CD4-positive, alpha-beta memory T cell (primary cell): ENCODE measurements around the gene PRDX3. TPM values are rescaled to one million over a fixed set of nuclear protein-coding genes. Genes with fewer than 3 reads are reported as not detected.
A peak's percentile ranks its signal among the peaks of the same experiment; 100 is the strongest.

Experiments
- CTCF ChIA-PET: fragments of 350-600 bp; sonication (Branson Sonifier 250); formaldehyde crosslinking; loops from one replicate; lab custom pipeline; 2021; ENCODE audit warnings: inconsistent platforms; ENCODE audit not compliant: partially characterized antibody; lab: Charles Lee
- POLR2A ChIA-PET: fragments of 350-600 bp; sonication (Branson Sonifier 250); formaldehyde crosslinking; loops from one replicate; lab custom pipeline; 2021; ENCODE audit not compliant: partially characterized antibody; lab: Charles Lee
- DNase-seq, 5 donors: peaks; one replicate each; pipeline versions ENCODE4 v3.0.0 to v3.0.0-alpha.2; 2020 to 2022; ENCODE audit warnings: mixed read lengths in 1 of 5
- H3K27ac ChIP-seq: one replicate; pipeline ENCODE4 v1.7.0; 2013; ENCODE audit warnings: low read depth, low read length
- H3K27me3 ChIP-seq: 2 replicates; pipeline ENCODE4 v1.7.0; 2013; ENCODE audit warnings: mild to moderate bottlenecking, low read length, moderate library complexity; ENCODE audit not compliant: insufficient read depth
- H3K36me3 ChIP-seq: 2 replicates; pipeline ENCODE4 v1.7.0; 2013; ENCODE audit warnings: mild to moderate bottlenecking, low read length, moderate library complexity; ENCODE audit not compliant: insufficient read depth
- H3K4me1 ChIP-seq: 2 replicates; pipeline ENCODE4 v1.7.0; 2013; ENCODE audit warnings: mild to moderate bottlenecking, low read length, moderate library complexity; ENCODE audit not compliant: insufficient read depth
- H3K4me3 ChIP-seq, 2 donors: one replicate each; pipeline ENCODE4 v1.7.0; 2013; ENCODE audit warnings: low read length in 2 of 2, mild to moderate bottlenecking in 1 of 2
- H3K9me3 ChIP-seq, 2 donors: one replicate each; pipeline ENCODE4 v1.7.0; 2013; ENCODE audit warnings: low read length in 2 of 2, control low read depth in 1 of 2; ENCODE audit not compliant: control insufficient read depth in 1 of 2
- H3K27ac Mint-ChIP-seq, 7 donors: one replicate each; pipeline ENCODE4 v1.8.0; 2020 to 2021; ENCODE audit warnings: mixed read lengths in 7 of 7, mild to moderate bottlenecking in 6 of 7, inconsistent platforms in 3 of 7, moderate library complexity in 3 of 7
- H3K27me3 Mint-ChIP-seq, 2 donors: one replicate each; pipeline ENCODE4 v1.8.0; 2020 to 2021; ENCODE audit warnings: mixed read lengths in 2 of 2
- H3K36me3 Mint-ChIP-seq, 2 donors: one replicate each; pipeline ENCODE4 v1.8.0; 2020 to 2021; ENCODE audit warnings: mixed read lengths in 2 of 2, inconsistent platforms in 1 of 2, mild to moderate bottlenecking in 1 of 2
- H3K4me1 Mint-ChIP-seq, 4 donors: one replicate each; pipeline ENCODE4 v1.8.0; 2020 to 2021; ENCODE audit warnings: mixed read lengths in 4 of 4, mild to moderate bottlenecking in 1 of 4
- H3K4me3 Mint-ChIP-seq, 8 donors: one replicate each; pipeline ENCODE4 v1.8.0; 2020 to 2021; ENCODE audit warnings: mixed read lengths in 8 of 8, mild to moderate bottlenecking in 7 of 8, moderate library complexity in 6 of 8, inconsistent platforms in 3 of 8
- H3K9me3 Mint-ChIP-seq, 8 donors: one replicate each; pipeline ENCODE4 v1.8.0; 2020 to 2021; ENCODE audit warnings: mixed read lengths in 8 of 8, mild to moderate bottlenecking in 5 of 8, inconsistent platforms in 3 of 8, moderate library complexity in 1 of 8
- intact Hi-C: fragments of 100-400 bp; cut with micrococcal nuclease; formaldehyde crosslinking; loops from one replicate; pipeline ENCODE4 v1.15.1; 2023
- polyA plus RNA-seq, 2 donors: library from polyadenylated mRNA; unstranded; fragments of 300-500 nt; fragmentation: Illumina TruSeq; gene quantifications; one replicate each; pipeline ENCODE4 v1.2.3, GENCODE V29; 2021
- total RNA-seq, 2 experiments: library from RNA; stranded (reverse); gene quantifications; one replicate each; pipeline ENCODE4 v1.2.3, GENCODE V29; 2021

PRDX3 gene
- total RNA-seq (10 to 100 TPM; 34.3 to 38.2 TPM), polyA plus RNA-seq (100 to 1,000 TPM; 125 to 127 TPM)

DNA sequence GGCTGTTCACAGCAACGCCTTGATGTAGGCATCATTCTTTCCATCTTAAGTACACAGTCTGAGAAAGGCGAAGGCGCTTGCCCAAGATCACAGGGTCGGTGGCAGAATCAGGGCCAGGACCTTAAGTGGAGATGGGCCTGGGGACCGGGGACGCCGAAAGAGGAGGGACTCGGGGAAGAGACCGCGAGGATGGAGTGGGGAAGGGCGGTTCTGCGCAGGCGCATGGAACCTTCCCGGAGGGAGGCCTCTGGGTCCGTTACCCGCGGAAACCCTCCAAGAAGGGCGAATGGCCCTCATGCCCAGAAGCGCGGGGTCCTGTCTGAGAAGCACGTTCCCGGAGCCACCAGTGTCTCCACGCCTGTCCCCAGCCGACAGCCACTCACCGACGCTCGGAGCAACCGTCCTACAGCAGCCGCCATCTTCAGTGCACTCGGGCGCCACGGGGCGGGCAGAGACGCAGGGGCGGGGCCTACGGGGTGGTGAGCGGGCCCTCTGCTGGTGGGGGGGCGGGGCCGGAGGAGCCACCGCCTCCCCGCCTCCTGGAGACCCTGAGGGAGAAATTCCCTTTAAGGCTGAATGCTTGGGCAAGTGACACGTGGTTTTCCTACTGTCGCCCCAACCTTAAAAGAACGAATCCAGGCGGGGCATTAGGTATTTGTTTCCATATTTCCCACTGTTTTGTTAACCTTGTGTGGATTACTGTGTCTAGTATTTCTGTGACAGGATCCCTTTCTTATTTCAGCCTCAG, at the start of gene PRDX3:
PRDX3 (minus strand) TSS at position 441 of the 748 bp plus-strand sequence; CDS start at position 419, 22 bp downstream.
- peaks cover 44% of the 10 kb centered on the region for H3K4me1 ChIP-seq
- Mint-ChIP-seq H3K27me3 (no peaks in the 10 kb centered on the region), H3K9me3 (no peaks in the 10 kb centered on the region), H3K4me1 (peaks cover 16 to 51% (median 34%) of the 10 kb centered on the region in 4 donors), H3K36me3 (peaks cover 5 to 33% of the 10 kb centered on the region in 2 donors), H3K4me3 (peak within 1 kb of the TSS; percentile 89 to 99 (median 96)), H3K27ac (peak within 1 kb of the TSS; percentile 85 to 98 (median 96))
- ChIA-PET POLR2A (interaction anchor here (1.0 to 1.5 kb wide), 6 partner anchors 12 to 98 kb away, joined by 3 to 8 read pairs (median 4); partner anchors contain the start of genes DENND10, EIF3A, GRK5 and SFXN4), CTCF (interaction anchor here (0.9 to 2.8 kb wide), 4 partner anchors 14 to 423 kb away, joined by 3 to 11 read pairs (median 6); partner anchors contain the start of gene GRK5)
- peak within 1 kb of the TSS; percentile 96 to 100 for H3K4me3 ChIP-seq
- H3K27me3 ChIP-seq, result no peaks in the 10 kb centered on the region
- H3K27ac ChIP-seq, result peak within 1 kb of the TSS; percentile 81
- peak; percentile 89 to 92 (median 89) for DNase-seq
- peaks cover 8% of the 10 kb centered on the region for H3K36me3 ChIP-seq
- H3K9me3 ChIP-seq, result no peaks in the 10 kb centered on the region
- intact Hi-C loops, result loop anchor here (1.0 to 5.0 kb wide), 7 partner anchors 13 to 546 kb away; partner anchors contain the start of genes EIF3A, GRK5 and SFXN4

DNA sequence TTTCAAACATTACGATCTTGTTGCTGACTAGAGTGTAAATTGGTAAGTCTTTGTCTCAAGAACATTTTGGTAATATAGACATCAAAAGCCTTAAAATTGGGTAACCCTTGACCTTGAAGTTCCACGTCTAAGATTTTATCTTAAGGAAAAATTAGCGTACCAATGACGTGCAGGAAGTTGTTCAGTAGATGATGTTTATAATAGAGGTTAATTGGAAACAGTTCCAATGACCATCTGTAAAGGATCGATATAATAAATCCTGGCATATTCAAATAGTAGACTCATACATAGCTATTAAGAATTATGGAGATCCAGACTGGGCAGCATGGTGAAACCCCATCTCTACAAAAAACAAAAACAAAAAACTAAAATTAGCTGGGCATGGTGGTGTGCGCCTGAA, 49.2 kb upstream of the PRDX3 start:
- peaks cover 3% of the 10 kb centered on the region for H3K4me1 ChIP-seq
- no peaks in the 10 kb centered on the region for H3K36me3 ChIP-seq
- Mint-ChIP-seq H3K9me3 (peaks cover 0 to 14% (median 5%) of the 10 kb centered on the region in 8 donors), H3K4me3 (no peak overlapping the region), H3K4me1 (peaks cover 15 to 29% (median 23%) of the 10 kb centered on the region in 4 donors), H3K36me3 (peaks cover 8 to 10% of the 10 kb centered on the region in 2 donors), H3K27me3 (no peaks in the 10 kb centered on the region), H3K27ac (no peak overlapping the region)
- intact Hi-C loops, result no loop called here
- ChIA-PET CTCF (no interaction called here), POLR2A (no interaction called here)
- H3K27me3 ChIP-seq, result no peaks in the 10 kb centered on the region
- no peak overlapping the region for H3K27ac ChIP-seq
- no peaks in the 10 kb centered on the region for H3K9me3 ChIP-seq
- no peak for DNase-seq
- no peak overlapping the region for H3K4me3 ChIP-seq

DNA sequence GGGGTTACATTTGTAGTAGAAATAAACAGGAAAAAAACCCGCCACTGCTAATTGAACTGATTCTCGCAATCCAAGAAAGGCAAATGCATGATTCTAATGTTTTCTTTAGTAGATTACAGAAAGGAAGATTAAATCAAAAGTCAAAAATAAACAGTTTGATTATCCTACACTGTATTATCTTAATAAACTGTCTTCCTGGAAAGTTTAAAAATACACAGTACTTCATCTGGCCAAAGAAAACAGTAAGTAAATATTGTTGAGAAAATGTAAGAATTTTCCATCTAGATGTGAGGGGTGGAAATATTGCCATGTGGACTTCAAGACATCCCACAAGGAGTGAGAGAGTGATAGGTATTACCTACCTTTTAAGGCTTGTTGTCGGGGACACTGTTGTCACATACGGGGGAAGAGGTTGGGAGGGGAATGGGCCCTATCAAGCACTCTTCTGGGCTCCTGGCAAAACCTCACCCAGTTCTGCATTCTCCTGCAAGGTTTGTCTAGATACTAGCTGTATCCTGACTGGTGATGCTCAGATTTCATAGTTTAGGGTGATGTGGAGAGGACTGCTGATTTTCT, 46.6 kb upstream of the PRDX3 start:
- H3K27ac Mint-ChIP-seq, result peak overlapping the region in 1 of 7 donors; percentile 41
- H3K4me3 Mint-ChIP-seq, result no peak overlapping the region
- H3K27me3 Mint-ChIP-seq, result no peaks in the 10 kb centered on the region
- ChIA-PET POLR2A (no interaction called here), CTCF (no interaction called here)
- Histone ChIP-seq H3K27me3 (no peaks in the 10 kb centered on the region), H3K36me3 (no peaks in the 10 kb centered on the region), H3K4me1 (no peaks in the 10 kb centered on the region), H3K9me3 (no peaks in the 10 kb centered on the region), H3K4me3 (no peak overlapping the region), H3K27ac (no peak overlapping the region)
- H3K36me3 Mint-ChIP-seq, result peaks cover 0 to 2% of the 10 kb centered on the region in 2 donors
- DNase-seq, result no peak
- peaks cover 8 to 23% (median 16%) of the 10 kb centered on the region in 4 donors for H3K4me1 Mint-ChIP-seq
- H3K9me3 Mint-ChIP-seq, result peaks cover 0 to 2% (median 0%) of the 10 kb centered on the region in 8 donors
- intact Hi-C loops, result no loop called here

DNA sequence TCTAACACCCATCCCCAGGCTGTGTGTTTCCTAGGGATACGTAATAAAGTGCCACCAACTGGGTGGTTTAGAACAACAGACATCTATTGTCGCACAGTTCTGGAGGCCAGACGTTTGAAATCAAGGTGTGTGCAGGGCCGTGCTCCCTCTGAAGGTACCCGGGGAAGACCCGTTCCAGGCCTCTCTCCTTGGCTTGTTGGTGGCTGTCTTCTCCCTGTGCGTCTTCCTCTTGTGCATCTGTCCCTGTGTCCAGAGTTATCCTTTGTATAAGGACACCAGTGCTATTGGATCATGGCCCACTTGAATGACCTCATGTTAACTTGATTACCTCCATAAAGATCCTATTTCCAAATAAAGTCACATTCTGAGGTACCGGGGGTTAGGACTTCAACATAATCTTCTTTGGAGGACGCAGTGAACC, 44.4 kb upstream of the PRDX3 start:
- H3K4me3 Mint-ChIP-seq, result no peak overlapping the region
- intact Hi-C loops, result no loop called here
- peaks cover 7 to 28% (median 14%) of the 10 kb centered on the region in 4 donors for H3K4me1 Mint-ChIP-seq
- CTCF ChIA-PET, result interaction anchor here (1.5 kb wide), 1 partner anchor 24 kb away, joined by 5 read pairs; no protein-coding TSS in a partner anchor
- no peak overlapping the region for H3K27ac Mint-ChIP-seq
- DNase-seq, result no peak
- no peaks in the 10 kb centered on the region for H3K27me3 Mint-ChIP-seq
- no peaks in the 10 kb centered on the region for H3K9me3 Mint-ChIP-seq
- Histone ChIP-seq H3K27ac (no peak overlapping the region), H3K27me3 (no peaks in the 10 kb centered on the region), H3K4me1 (no peaks in the 10 kb centered on the region), H3K9me3 (no peaks in the 10 kb centered on the region), H3K36me3 (no peaks in the 10 kb centered on the region), H3K4me3 (no peak overlapping the region)
- H3K36me3 Mint-ChIP-seq, result no peaks in the 10 kb centered on the region
- POLR2A ChIA-PET, result no interaction called here

DNA sequence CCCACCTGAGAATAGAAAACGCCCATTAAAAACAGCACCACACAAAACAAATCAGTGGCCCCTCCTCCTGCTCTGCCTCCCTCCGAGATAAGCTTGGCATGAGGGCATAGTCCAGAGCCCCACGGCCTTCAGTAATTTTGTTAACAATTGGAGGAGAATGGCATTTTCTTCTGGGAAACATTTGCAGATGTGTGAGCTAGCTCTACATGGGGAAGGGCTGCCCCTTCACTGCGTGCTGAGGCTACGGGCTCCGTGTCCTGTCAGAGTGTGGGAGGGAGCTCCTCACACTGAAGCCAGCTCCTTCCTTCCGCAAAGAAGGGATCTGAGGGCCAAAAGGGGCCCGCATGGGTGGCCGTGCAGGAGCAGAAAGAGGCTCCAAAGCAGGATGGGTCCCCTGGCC, 43.9 kb upstream of the PRDX3 start:
- no peaks in the 10 kb centered on the region for H3K4me1 ChIP-seq
- H3K27me3 ChIP-seq, result no peaks in the 10 kb centered on the region
- Mint-ChIP-seq H3K27me3 (no peaks in the 10 kb centered on the region), H3K4me3 (no peak overlapping the region), H3K36me3 (no peaks in the 10 kb centered on the region), H3K4me1 (peaks cover 9 to 33% (median 15%) of the 10 kb centered on the region in 4 donors), H3K27ac (no peak overlapping the region), H3K9me3 (no peaks in the 10 kb centered on the region)
- no peak overlapping the region for H3K4me3 ChIP-seq
- DNase-seq, result no peak
- intact Hi-C loops, result no loop called here
- H3K9me3 ChIP-seq, result no peaks in the 10 kb centered on the region
- H3K27ac ChIP-seq, result no peak overlapping the region
- ChIA-PET POLR2A (no interaction called here), CTCF (interaction anchor here (1.3 to 1.5 kb wide), 2 partner anchors 11 to 24 kb away, joined by 3 to 5 read pairs; no protein-coding TSS in a partner anchor)
- no peaks in the 10 kb centered on the region for H3K36me3 ChIP-seq

DNA sequence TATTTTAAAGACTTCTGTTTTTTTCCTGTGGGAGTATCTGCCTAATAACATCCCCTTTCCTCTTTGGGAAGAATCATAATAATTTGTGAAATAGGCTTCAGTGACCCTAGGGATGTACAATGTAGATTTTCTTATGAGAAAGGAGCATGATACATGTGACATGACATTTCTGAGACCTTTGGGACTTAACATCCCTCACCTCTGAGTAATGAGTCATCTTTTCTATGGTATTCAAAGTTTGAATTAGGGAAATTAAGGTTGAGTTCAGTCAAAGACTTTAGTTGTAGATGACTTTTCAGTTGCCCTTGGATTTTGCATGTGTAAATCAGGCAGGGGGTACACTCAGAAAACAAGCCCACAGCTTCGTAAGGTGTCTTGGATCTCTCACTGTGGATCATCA, 43.1 kb upstream of the PRDX3 start:
- ChIA-PET POLR2A (interaction anchor here (1.8 kb wide), 1 partner anchor 10 kb away, joined by 3 read pairs; no protein-coding TSS in a partner anchor), CTCF (interaction anchor here (1.3 to 1.7 kb wide), 4 partner anchors 10 to 23 kb away, joined by 3 to 5 read pairs (median 4); no protein-coding TSS in a partner anchor)
- Histone ChIP-seq H3K4me3 (no peak overlapping the region), H3K27me3 (no peaks in the 10 kb centered on the region), H3K36me3 (no peaks in the 10 kb centered on the region), H3K4me1 (no peaks in the 10 kb centered on the region), H3K27ac (no peak overlapping the region), H3K9me3 (no peaks in the 10 kb centered on the region)
- H3K36me3 Mint-ChIP-seq, result no peaks in the 10 kb centered on the region
- peak overlapping the region in 1 of 8 donors; percentile 29 for H3K4me3 Mint-ChIP-seq
- H3K9me3 Mint-ChIP-seq, result no peaks in the 10 kb centered on the region
- H3K4me1 Mint-ChIP-seq, result peaks cover 9 to 35% (median 19%) of the 10 kb centered on the region in 4 donors
- no peaks in the 10 kb centered on the region for H3K27me3 Mint-ChIP-seq
- H3K27ac Mint-ChIP-seq, result peak overlapping the region in 1 of 7 donors; percentile 58
- intact Hi-C loops, result no loop called here
- DNase-seq, result no peak

DNA sequence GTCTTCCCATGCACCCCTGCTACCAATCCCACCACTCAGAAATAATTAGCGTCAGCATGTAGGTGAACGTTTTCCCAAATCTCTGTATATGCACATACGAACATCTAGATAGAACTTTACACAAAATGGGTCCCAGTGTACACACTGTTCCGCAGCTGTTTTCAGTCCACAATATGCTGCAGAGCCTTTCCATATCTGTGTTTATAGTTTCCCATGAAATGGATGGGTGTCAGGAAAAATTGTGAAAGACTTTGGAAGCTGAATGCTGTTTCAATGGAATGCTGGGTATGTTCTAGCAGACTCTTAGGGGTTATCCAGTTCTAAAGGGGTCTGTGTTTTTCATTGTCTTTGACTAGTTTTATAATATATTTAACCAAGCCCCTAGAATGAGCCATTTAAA, 42.6 kb upstream of the PRDX3 start:
- Histone ChIP-seq H3K4me1 (no peaks in the 10 kb centered on the region), H3K9me3 (no peaks in the 10 kb centered on the region), H3K27me3 (no peaks in the 10 kb centered on the region), H3K4me3 (no peak overlapping the region), H3K36me3 (no peaks in the 10 kb centered on the region), H3K27ac (no peak overlapping the region)
- ChIA-PET POLR2A (interaction anchor here (1.8 kb wide), 1 partner anchor 9 kb away, joined by 3 read pairs; no protein-coding TSS in a partner anchor), CTCF (interaction anchor here (1.5 to 1.7 kb wide), 2 partner anchors 12 to 15 kb away, joined by 4 to 5 read pairs; no protein-coding TSS in a partner anchor)
- Mint-ChIP-seq H3K27me3 (no peaks in the 10 kb centered on the region), H3K27ac (peak overlapping the region in 1 of 7 donors; percentile 16), H3K4me1 (peaks cover 9 to 37% (median 19%) of the 10 kb centered on the region in 4 donors), H3K36me3 (no peaks in the 10 kb centered on the region), H3K4me3 (no peak overlapping the region), H3K9me3 (no peaks in the 10 kb centered on the region)
- DNase-seq, result no peak
- intact Hi-C loops, result no loop called here
